Effector CD8-positive, alpha-beta T cell (primary cell): ENCODE data around the gene AP4M1.

Source experiments
- DNase-seq: peaks from one replicate; lab custom pipeline; 2025; lab: John Stamatoyannopoulos, UW

The AP4M1 gene

GRCh38 chr7:100157334-100158228 is 56.1 kb downstream of the AP4M1 start:
- no peak for DNase-seq
